Mesendoderm (in vitro differentiated cells): Measurements from ENCODE around the gene HTT.

Experiments
- DNase-seq: peaks from one replicate; pipeline ENCODE4 v3.0.0; 2013
- H2AK5ac ChIP-seq: 2 replicates; pipeline ENCODE4 v1.6.1; 2013; ENCODE audit warnings: low read length, inconsistent platforms
- H2BK120ac ChIP-seq: 2 replicates; pipeline ENCODE4 v1.6.1; 2013; ENCODE audit warnings: low read depth, mild to moderate bottlenecking, low read length, moderate library complexity, mixed read lengths
- H2BK15ac ChIP-seq: replicated peaks from 2 replicates; pipeline ENCODE4 v1.6.1; 2013; ENCODE audit warnings: low read depth, mild to moderate bottlenecking, moderate library complexity
- H2BK5ac ChIP-seq: 2 replicates; pipeline ENCODE4 v1.6.1; 2013; ENCODE audit warnings: low read length, inconsistent platforms
- H3K18ac ChIP-seq: 2 replicates; pipeline ENCODE4 v1.6.1; 2013; ENCODE audit warnings: mild to moderate bottlenecking, low read length, mixed read lengths
- H3K23ac ChIP-seq: one replicate; pipeline ENCODE4 v1.6.1; 2013; ENCODE audit warnings: low read length
- H3K27ac ChIP-seq: 2 replicates; pipeline ENCODE4 v1.5.1; 2013; ENCODE audit warnings: low read depth, mild to moderate bottlenecking, inconsistent platforms, low read length, moderate library complexity
- H3K27me3 ChIP-seq: 2 replicates; pipeline ENCODE4 v1.6.1; 2013; ENCODE audit warnings: low read length, control low read depth, mild to moderate bottlenecking, inconsistent platforms; ENCODE audit not compliant: insufficient read depth, poor library complexity
- H3K36me3 ChIP-seq: 2 replicates; pipeline ENCODE4 v1.6.1; 2013; ENCODE audit warnings: low read length, inconsistent platforms; ENCODE audit not compliant: control insufficient read depth, insufficient read depth
- H3K4ac ChIP-seq: one replicate; pipeline ENCODE4 v1.6.1; 2013; ENCODE audit warnings: low read depth, mild to moderate bottlenecking, low read length, moderate library complexity
- H3K4me1 ChIP-seq: 2 replicates; pipeline ENCODE4 v1.6.1; 2013; ENCODE audit warnings: low read depth, low read length, inconsistent platforms; ENCODE audit not compliant: control insufficient read depth
- H3K4me2 ChIP-seq: 2 replicates; pipeline ENCODE4 v1.6.1; 2013; ENCODE audit warnings: low read length
- H3K4me3 ChIP-seq: 2 replicates; pipeline ENCODE4 v1.5.1; 2013; ENCODE audit warnings: mild to moderate bottlenecking, low read length
- H3K56ac ChIP-seq: one replicate; pipeline ENCODE4 v1.6.1; 2013; ENCODE audit warnings: low read length
- H3K79me1 ChIP-seq: 2 replicates; pipeline ENCODE4 v1.6.1; 2013; ENCODE audit warnings: low read length, inconsistent platforms
- H3K79me2 ChIP-seq: 2 replicates; pipeline ENCODE4 v1.6.1; 2013; ENCODE audit warnings: mild to moderate bottlenecking, low read length; ENCODE audit not compliant: control insufficient read depth, insufficient read depth
- H3K9ac ChIP-seq: 2 replicates; pipeline ENCODE4 v1.6.1; 2013; ENCODE audit warnings: low read length, inconsistent platforms
- H4K5ac ChIP-seq: one replicate; pipeline ENCODE4 v1.6.1; 2013; ENCODE audit warnings: low read length
- H4K8ac ChIP-seq: one replicate; pipeline ENCODE4 v1.6.1; 2013; ENCODE audit warnings: low read depth, mild to moderate bottlenecking, control low read depth, low read length, moderate library complexity
- WGBS: extraction: QIAGEN DNeasy Blood & Tissue Kit; methylation state at CpG from one replicate; pipeline ENCODE4 v1.1.7; 2013; ENCODE audit warnings: low lambda C conversion rate, missing lambda C conversion rate; ENCODE audit not compliant: insufficient coverage; ENCODE audit errors: extremely low coverage; 5-methylcytosine and 5-hydroxymethylcytosine counted together

The HTT gene

GRCh38 chr4:3250438-3250955 lies 176.0 kb downstream of the HTT start:
- Histone ChIP-seq H3K4ac (no peak overlapping the region), H3K18ac (no peak overlapping the region), H3K27ac (no peak overlapping the region), H4K8ac (no peak overlapping the region), H2BK15ac (no peak overlapping the region), H3K4me2 (no peak overlapping the region), H2BK5ac (no peak overlapping the region), H4K5ac (no peak overlapping the region), H3K23ac (no peak overlapping the region), H3K36me3 (no peaks in the 10 kb centered on the region), H3K27me3 (no peaks in the 10 kb centered on the region), H2BK120ac (no peak overlapping the region), H2AK5ac (no peak overlapping the region), H3K79me1 (no peaks in the 10 kb centered on the region), H3K79me2 (no peaks in the 10 kb centered on the region), H3K4me3 (no peak overlapping the region), H3K9ac (no peak overlapping the region), H3K56ac (no peak overlapping the region), H3K4me1 (no peaks in the 10 kb centered on the region)
- DNase-seq = peak; percentile 38
- no CpG with 5 or more reads among the region's 14 CpGs for WGBS

GRCh38 chr4:3250956-3251690 lies 176.6 kb downstream of the HTT start:
- peak; percentile 46 for DNase-seq
- no peaks in the 10 kb centered on the region for H3K36me3 ChIP-seq
- H3K4me1 ChIP-seq = no peaks in the 10 kb centered on the region
- no peaks in the 10 kb centered on the region for H3K27me3 ChIP-seq
- H3K18ac ChIP-seq = no peak overlapping the region
- H2BK5ac ChIP-seq = no peak overlapping the region
- H2BK15ac ChIP-seq = no peak overlapping the region
- H4K5ac ChIP-seq = no peak overlapping the region
- H4K8ac ChIP-seq = no peak overlapping the region
- H3K56ac ChIP-seq = no peak overlapping the region
- no peak overlapping the region for H3K4ac ChIP-seq
- no peak overlapping the region for H3K27ac ChIP-seq
- H3K4me3 ChIP-seq = no peak overlapping the region
- H3K79me2 ChIP-seq = no peaks in the 10 kb centered on the region
- no peak overlapping the region for H3K23ac ChIP-seq
- no peak overlapping the region for H2BK120ac ChIP-seq
- no peaks in the 10 kb centered on the region for H3K79me1 ChIP-seq
- no CpG with 5 or more reads among the region's 19 CpGs for WGBS
- no peak overlapping the region for H3K9ac ChIP-seq
- no peak overlapping the region for H3K4me2 ChIP-seq
- H2AK5ac ChIP-seq = no peak overlapping the region

GRCh38 chr4:3251691-3252479 lies 177.4 kb downstream of the HTT start:
- H2AK5ac ChIP-seq = no peak overlapping the region
- no peak overlapping the region for H2BK5ac ChIP-seq
- H3K4me1 ChIP-seq = no peaks in the 10 kb centered on the region
- no peak overlapping the region for H4K5ac ChIP-seq
- no peak for DNase-seq
- H3K4me2 ChIP-seq = no peak overlapping the region
- H3K4me3 ChIP-seq = no peak overlapping the region
- no CpG with 5 or more reads among the region's 11 CpGs for WGBS
- H2BK15ac ChIP-seq = no peak overlapping the region
- no peak overlapping the region for H3K9ac ChIP-seq
- H3K27ac ChIP-seq = no peak overlapping the region
- H3K27me3 ChIP-seq = no peaks in the 10 kb centered on the region
- H3K56ac ChIP-seq = no peak overlapping the region
- no peak overlapping the region for H3K23ac ChIP-seq
- no peaks in the 10 kb centered on the region for H3K36me3 ChIP-seq
- H2BK120ac ChIP-seq = no peak overlapping the region
- H3K4ac ChIP-seq = no peak overlapping the region
- H3K18ac ChIP-seq = no peak overlapping the region
- no peaks in the 10 kb centered on the region for H3K79me2 ChIP-seq
- no peaks in the 10 kb centered on the region for H3K79me1 ChIP-seq
- no peak overlapping the region for H4K8ac ChIP-seq

- no CpG with 5 or more reads among the region's 3 CpGs for WGBS
- no peak overlapping the region for H2BK5ac ChIP-seq
These were observed 178.0 kb downstream of the HTT start for GRCh38 chr4:3252480-3252828.

GRCh38 chr4:3252831-3253641 lies 178.6 kb downstream of the HTT start:
- Histone ChIP-seq H4K8ac (no peak overlapping the region), H3K56ac (no peak overlapping the region), H2BK15ac (no peak overlapping the region), H3K4me3 (no peak overlapping the region), H2BK5ac (no peak overlapping the region), H3K23ac (no peak overlapping the region), H3K4me2 (no peak overlapping the region), H3K9ac (no peak overlapping the region), H3K4ac (no peak overlapping the region), H2AK5ac (no peak overlapping the region), H2BK120ac (no peak overlapping the region), H3K36me3 (no peaks in the 10 kb centered on the region), H4K5ac (no peak overlapping the region), H3K79me1 (no peaks in the 10 kb centered on the region), H3K27ac (no peak overlapping the region), H3K18ac (no peak overlapping the region), H3K4me1 (no peaks in the 10 kb centered on the region), H3K27me3 (no peaks in the 10 kb centered on the region), H3K79me2 (no peaks in the 10 kb centered on the region)
- DNase-seq = no peak
- WGBS = no CpG with 5 or more reads among the region's 38 CpGs

More at GRCh38 chr4:3252480-3252828, 178.0 kb downstream of the HTT start:
- Histone ChIP-seq H3K4me2 (no peak overlapping the region), H2BK15ac (no peak overlapping the region), H4K8ac (no peak overlapping the region), H3K23ac (no peak overlapping the region), H2BK120ac (no peak overlapping the region), H3K4ac (no peak overlapping the region), H3K56ac (no peak overlapping the region), H3K27me3 (no peaks in the 10 kb centered on the region), H3K4me1 (no peaks in the 10 kb centered on the region), H4K5ac (no peak overlapping the region), H3K18ac (no peak overlapping the region), H3K79me2 (no peaks in the 10 kb centered on the region), H3K79me1 (no peaks in the 10 kb centered on the region), H3K9ac (no peak overlapping the region), H3K36me3 (no peaks in the 10 kb centered on the region), H3K4me3 (no peak overlapping the region), H3K27ac (no peak overlapping the region), H2AK5ac (no peak overlapping the region)
- DNase-seq = no peak
